GM23338 (cell line): ENCODE data around the gene C17orf100. TPM values are rescaled to one million over a fixed set of nuclear protein-coding genes. Genes with fewer than 3 reads are reported as not detected.

Experiments
- ATAC-seq: fragments of 200-7000 bp; cut with Tn5 transposase; 3 replicates; pipeline ENCODE4 v1.9.1; 2020
- DNase-seq: peaks from one replicate; pipeline ENCODE4 v3.0.0-alpha.2; 2015; ENCODE audit warnings: low spot score
- H2AFZ ChIP-seq: fragments of 200-600 bp; sonication (generic); 2 replicates; pipeline ENCODE4 v1.8.0; 2016; ENCODE audit warnings: antibody characterized with exemption, mild to moderate bottlenecking, moderate library complexity
- H3F3A ChIP-seq: fragments of 200-600 bp; sonication (generic); replicated peaks from 2 replicates; pipeline ENCODE4 v1.8.0; 2017; ENCODE audit warnings: antibody characterized with exemption, mixed run types, low read depth
- H3K27ac ChIP-seq: fragments of 200-600 bp; sonication (generic); 2 replicates; pipeline ENCODE4 v1.6.1; 2016; ENCODE audit warnings: low read depth
- H3K27me3 ChIP-seq: fragments of 200-600 bp; sonication (generic); 2 replicates; pipeline ENCODE4 v1.8.0; 2016; ENCODE audit warnings: mild to moderate bottlenecking, mixed run types, moderate library complexity; ENCODE audit not compliant: insufficient read depth
- H3K36me3 ChIP-seq: fragments of 200-600 bp; sonication (generic); 2 replicates; pipeline ENCODE4 v1.8.0; 2016; ENCODE audit warnings: mild to moderate bottlenecking; ENCODE audit not compliant: insufficient read depth
- H3K4me1 ChIP-seq: fragments of 200-600 bp; sonication (generic); 2 replicates; pipeline ENCODE4 v1.8.0; 2016; ENCODE audit warnings: mild to moderate bottlenecking, moderate library complexity; ENCODE audit not compliant: insufficient read depth
- H3K4me2 ChIP-seq: fragments of 200-600 bp; sonication (generic); 2 replicates; pipeline ENCODE4 v1.7.1; 2017; ENCODE audit warnings: mixed run types
- H3K4me3 ChIP-seq: fragments of 200-600 bp; sonication (generic); 2 replicates; pipeline ENCODE4 v1.6.1; 2016; ENCODE audit warnings: mixed run types
- H3K79me2 ChIP-seq: fragments of 200-600 bp; sonication (generic); replicated peaks from 2 replicates; pipeline ENCODE4 v1.8.0; 2017; ENCODE audit warnings: mild to moderate bottlenecking; ENCODE audit not compliant: insufficient read depth
- H3K9me2 ChIP-seq: fragments of 200-600 bp; sonication (generic); 2 replicates; pipeline ENCODE4 v1.8.0; 2017; ENCODE audit not compliant: insufficient read depth
- H4K20me1 ChIP-seq: fragments of 200-600 bp; sonication (generic); replicated peaks from 2 replicates; pipeline ENCODE4 v1.8.0; 2017; ENCODE audit warnings: mild to moderate bottlenecking; ENCODE audit not compliant: insufficient read depth
- H3K27ac Mint-ChIP-seq: 2 replicates; pipeline ENCODE4 v1.8.0; 2020; ENCODE audit warnings: inconsistent platforms, mild to moderate bottlenecking, moderate library complexity, mixed read lengths
- H3K27me3 Mint-ChIP-seq: 3 replicates; pipeline ENCODE4 v1.8.0; 2022; ENCODE audit warnings: low read depth, mild to moderate bottlenecking, moderate library complexity, mixed read lengths, inconsistent platforms; ENCODE audit not compliant: insufficient read depth, poor library complexity
- H3K36me3 Mint-ChIP-seq: 3 replicates; pipeline ENCODE4 v1.8.0; 2021; ENCODE audit warnings: low read depth, mild to moderate bottlenecking, inconsistent platforms, moderate library complexity, mixed read lengths
- H3K4me1 Mint-ChIP-seq: 3 replicates; pipeline ENCODE4 v1.8.0; 2020; ENCODE audit warnings: mild to moderate bottlenecking, inconsistent platforms, mixed read lengths
- H3K4me3 Mint-ChIP-seq: 3 replicates; pipeline ENCODE4 v1.8.0; 2021; ENCODE audit warnings: moderate library complexity, mild to moderate bottlenecking, inconsistent platforms, mixed read lengths
- H3K9me3 Mint-ChIP-seq: 3 replicates; pipeline ENCODE4 v1.8.0; 2020; ENCODE audit warnings: moderate library complexity, mild to moderate bottlenecking, inconsistent platforms, mixed read lengths
- CREB1 ChIP-seq: fragments of 250-450 bp; sonication (Bioruptor Pico); IDR thresholded peaks from 2 replicates; pipeline ENCODE4 v1.5.0; 2020; ENCODE audit warnings: low read depth, mild to moderate bottlenecking, moderate library complexity
- EZH2 ChIP-seq: fragments of 200-600 bp; sonication (generic); IDR thresholded peaks from one replicate; pipeline ENCODE4 v1.8.0; 2017; ENCODE audit warnings: antibody characterized with exemption, mild to moderate bottlenecking, low read depth; ENCODE audit not compliant: unreplicated experiment
- EZH2phosphoT487 ChIP-seq: fragments of 200-600 bp; sonication (generic); IDR thresholded peaks from one replicate; pipeline ENCODE4 v1.8.1; 2018; ENCODE audit warnings: antibody characterized with exemption; ENCODE audit not compliant: unreplicated experiment
- NANOG ChIP-seq: IDR thresholded peaks from 2 replicates; pipeline ENCODE4 v1.6.1; 2016; ENCODE audit warnings: antibody characterized with exemption, borderline replicate concordance
- ZNF114 ChIP-seq: fragments of 250-450 bp; sonication (Bioruptor Pico); IDR thresholded peaks from 2 replicates; pipeline ENCODE4 v1.5.0; 2020; ENCODE audit warnings: mild to moderate bottlenecking, moderate library complexity
- ZNF331 ChIP-seq: fragments of 250-450 bp; sonication (Bioruptor Pico); IDR thresholded peaks from 2 replicates; pipeline ENCODE4 v1.5.0; 2020; ENCODE audit warnings: low read depth, mild to moderate bottlenecking, moderate library complexity
- polyA plus RNA-seq: library from polyadenylated mRNA; unstranded; fragments of >200 nt; fragmentation: Nextera tagmentation; extraction: Ambion mirVana; gene quantifications from 2 replicates; pipeline ENCODE4 v1.2.1, GENCODE V29; 2016
- total RNA-seq: library from RNA; depleted of rRNA; stranded (reverse); fragments of >200 nt; shearing (Covaris generic); gene quantifications from 2 replicates; pipeline ENCODE4 v1.2.3, GENCODE V29; 2014
- TF ChIP-seq, protein P1 (sequence below): fragments of 250-450 bp; sonication (Bioruptor Pico); IDR thresholded peaks from 2 replicates; pipeline ENCODE4 v1.5.0; 2020; ENCODE audit warnings: mild to moderate bottlenecking, moderate library complexity
- TF ChIP-seq, protein P2 (sequence below): IDR thresholded peaks from 2 replicates; pipeline ENCODE4 v1.6.1; 2016; ENCODE audit warnings: antibody characterized with exemption
- TF ChIP-seq, protein P3 (sequence below), 2 experiments: fragments of 200-600 bp in 1 of 2; sonication (generic) in 1 of 2; conservative IDR thresholded peaks; 2 replicates each; pipeline versions ENCODE4 v1.5.1 to v1.6.1; 2016 to 2017; ENCODE audit warnings: antibody characterized with exemption in 2 of 2, low read depth in 2 of 2, mild to moderate bottlenecking in 2 of 2, moderate library complexity in 1 of 2
- TF ChIP-seq, protein P4 (sequence below): IDR thresholded peaks from one replicate; pipeline ENCODE4 v1.6.1; 2018; ENCODE audit warnings: antibody characterized with exemption; ENCODE audit not compliant: unreplicated experiment

C17orf100 gene
- total and polyA plus RNA-seq, 2 experiments from 2014 or later = 2.7 to 3.9 TPM

DNA sequence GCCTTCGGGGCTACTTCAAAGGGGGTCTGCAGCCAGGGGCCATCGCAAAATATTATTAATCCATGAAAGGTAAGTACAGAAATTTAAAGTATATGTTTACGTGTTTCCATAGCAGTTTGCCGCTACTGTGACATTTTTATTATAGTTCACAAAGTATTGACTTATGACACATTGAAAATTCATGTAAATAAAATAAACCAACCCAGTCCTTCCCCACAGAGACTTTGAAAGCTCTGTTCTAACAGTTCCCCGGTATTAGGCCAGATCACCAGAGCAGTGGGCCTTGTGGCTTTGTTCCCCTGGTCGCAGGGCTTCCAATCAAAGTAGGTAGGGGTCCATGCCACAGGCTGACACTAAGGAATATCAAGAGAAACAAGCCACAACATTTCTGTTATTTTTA, 24.9 kb upstream of the C17orf100 start:
- H2AFZ ChIP-seq = no peak overlapping the region
- no peaks in the 10 kb centered on the region for H3K4me1 ChIP-seq
- TF ChIP-seq, protein P1, sequence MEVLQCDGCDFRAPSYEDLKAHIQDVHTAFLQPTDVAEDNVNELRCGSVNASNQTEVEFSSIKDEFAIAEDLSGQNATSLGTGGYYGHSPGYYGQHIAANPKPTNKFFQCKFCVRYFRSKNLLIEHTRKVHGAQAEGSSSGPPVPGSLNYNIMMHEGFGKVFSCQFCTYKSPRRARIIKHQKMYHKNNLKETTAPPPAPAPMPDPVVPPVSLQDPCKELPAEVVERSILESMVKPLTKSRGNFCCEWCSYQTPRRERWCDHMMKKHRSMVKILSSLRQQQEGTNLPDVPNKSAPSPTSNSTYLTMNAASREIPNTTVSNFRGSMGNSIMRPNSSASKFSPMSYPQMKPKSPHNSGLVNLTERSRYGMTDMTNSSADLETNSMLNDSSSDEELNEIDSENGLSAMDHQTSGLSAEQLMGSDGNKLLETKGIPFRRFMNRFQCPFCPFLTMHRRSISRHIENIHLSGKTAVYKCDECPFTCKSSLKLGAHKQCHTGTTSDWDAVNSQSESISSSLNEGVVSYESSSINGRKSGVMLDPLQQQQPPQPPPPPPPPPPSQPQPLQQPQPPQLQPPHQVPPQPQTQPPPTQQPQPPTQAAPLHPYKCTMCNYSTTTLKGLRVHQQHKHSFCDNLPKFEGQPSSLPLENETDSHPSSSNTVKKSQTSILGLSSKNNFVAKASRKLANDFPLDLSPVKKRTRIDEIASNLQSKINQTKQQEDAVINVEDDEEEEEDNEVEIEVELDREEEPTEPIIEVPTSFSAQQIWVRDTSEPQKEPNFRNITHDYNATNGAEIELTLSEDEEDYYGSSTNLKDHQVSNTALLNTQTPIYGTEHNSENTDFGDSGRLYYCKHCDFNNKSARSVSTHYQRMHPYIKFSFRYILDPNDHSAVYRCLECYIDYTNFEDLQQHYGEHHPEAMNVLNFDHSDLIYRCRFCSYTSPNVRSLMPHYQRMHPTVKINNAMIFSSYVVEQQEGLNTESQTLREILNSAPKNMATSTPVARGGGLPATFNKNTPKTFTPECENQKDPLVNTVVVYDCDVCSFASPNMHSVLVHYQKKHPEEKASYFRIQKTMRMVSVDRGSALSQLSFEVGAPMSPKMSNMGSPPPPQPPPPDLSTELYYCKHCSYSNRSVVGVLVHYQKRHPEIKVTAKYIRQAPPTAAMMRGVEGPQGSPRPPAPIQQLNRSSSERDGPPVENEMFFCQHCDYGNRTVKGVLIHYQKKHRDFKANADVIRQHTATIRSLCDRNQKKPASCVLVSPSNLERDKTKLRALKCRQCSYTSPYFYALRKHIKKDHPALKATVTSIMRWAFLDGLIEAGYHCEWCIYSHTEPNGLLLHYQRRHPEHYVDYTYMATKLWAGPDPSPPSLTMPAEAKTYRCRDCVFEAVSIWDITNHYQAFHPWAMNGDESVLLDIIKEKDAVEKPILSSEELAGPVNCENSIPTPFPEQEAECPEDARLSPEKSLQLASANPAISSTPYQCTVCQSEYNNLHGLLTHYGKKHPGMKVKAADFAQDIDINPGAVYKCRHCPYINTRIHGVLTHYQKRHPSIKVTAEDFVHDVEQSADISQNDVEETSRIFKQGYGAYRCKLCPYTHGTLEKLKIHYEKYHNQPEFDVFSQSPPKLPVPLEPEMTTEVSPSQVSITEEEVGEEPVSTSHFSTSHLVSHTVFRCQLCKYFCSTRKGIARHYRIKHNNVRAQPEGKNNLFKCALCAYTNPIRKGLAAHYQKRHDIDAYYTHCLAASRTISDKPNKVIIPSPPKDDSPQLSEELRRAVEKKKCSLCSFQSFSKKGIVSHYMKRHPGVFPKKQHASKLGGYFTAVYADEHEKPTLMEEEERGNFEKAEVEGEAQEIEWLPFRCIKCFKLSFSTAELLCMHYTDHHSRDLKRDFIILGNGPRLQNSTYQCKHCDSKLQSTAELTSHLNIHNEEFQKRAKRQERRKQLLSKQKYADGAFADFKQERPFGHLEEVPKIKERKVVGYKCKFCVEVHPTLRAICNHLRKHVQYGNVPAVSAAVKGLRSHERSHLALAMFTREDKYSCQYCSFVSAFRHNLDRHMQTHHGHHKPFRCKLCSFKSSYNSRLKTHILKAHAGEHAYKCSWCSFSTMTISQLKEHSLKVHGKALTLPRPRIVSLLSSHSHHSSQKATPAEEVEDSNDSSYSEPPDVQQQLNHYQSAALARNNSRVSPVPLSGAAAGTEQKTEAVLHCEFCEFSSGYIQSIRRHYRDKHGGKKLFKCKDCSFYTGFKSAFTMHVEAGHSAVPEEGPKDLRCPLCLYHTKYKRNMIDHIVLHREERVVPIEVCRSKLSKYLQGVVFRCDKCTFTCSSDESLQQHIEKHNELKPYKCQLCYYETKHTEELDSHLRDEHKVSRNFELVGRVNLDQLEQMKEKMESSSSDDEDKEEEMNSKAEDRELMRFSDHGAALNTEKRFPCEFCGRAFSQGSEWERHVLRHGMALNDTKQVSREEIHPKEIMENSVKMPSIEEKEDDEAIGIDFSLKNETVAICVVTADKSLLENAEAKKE (CRISPR knock-in tag) = no peak
- no peak for TF ChIP-seq EZH2phosphoT487
- TF ChIP-seq, protein P2, sequence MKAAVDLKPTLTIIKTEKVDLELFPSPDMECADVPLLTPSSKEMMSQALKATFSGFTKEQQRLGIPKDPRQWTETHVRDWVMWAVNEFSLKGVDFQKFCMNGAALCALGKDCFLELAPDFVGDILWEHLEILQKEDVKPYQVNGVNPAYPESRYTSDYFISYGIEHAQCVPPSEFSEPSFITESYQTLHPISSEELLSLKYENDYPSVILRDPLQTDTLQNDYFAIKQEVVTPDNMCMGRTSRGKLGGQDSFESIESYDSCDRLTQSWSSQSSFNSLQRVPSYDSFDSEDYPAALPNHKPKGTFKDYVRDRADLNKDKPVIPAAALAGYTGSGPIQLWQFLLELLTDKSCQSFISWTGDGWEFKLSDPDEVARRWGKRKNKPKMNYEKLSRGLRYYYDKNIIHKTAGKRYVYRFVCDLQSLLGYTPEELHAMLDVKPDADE = no peak
- no peak for TF ChIP-seq NANOG
- TF ChIP-seq, protein P3, sequence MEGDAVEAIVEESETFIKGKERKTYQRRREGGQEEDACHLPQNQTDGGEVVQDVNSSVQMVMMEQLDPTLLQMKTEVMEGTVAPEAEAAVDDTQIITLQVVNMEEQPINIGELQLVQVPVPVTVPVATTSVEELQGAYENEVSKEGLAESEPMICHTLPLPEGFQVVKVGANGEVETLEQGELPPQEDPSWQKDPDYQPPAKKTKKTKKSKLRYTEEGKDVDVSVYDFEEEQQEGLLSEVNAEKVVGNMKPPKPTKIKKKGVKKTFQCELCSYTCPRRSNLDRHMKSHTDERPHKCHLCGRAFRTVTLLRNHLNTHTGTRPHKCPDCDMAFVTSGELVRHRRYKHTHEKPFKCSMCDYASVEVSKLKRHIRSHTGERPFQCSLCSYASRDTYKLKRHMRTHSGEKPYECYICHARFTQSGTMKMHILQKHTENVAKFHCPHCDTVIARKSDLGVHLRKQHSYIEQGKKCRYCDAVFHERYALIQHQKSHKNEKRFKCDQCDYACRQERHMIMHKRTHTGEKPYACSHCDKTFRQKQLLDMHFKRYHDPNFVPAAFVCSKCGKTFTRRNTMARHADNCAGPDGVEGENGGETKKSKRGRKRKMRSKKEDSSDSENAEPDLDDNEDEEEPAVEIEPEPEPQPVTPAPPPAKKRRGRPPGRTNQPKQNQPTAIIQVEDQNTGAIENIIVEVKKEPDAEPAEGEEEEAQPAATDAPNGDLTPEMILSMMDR (conservative IDR thresholded peaks at IDR 0.05; ENCODE audit: low read depth in 2 of 2) = no peak
- no peak for TF ChIP-seq ZNF114
- TF ChIP-seq, protein P4, sequence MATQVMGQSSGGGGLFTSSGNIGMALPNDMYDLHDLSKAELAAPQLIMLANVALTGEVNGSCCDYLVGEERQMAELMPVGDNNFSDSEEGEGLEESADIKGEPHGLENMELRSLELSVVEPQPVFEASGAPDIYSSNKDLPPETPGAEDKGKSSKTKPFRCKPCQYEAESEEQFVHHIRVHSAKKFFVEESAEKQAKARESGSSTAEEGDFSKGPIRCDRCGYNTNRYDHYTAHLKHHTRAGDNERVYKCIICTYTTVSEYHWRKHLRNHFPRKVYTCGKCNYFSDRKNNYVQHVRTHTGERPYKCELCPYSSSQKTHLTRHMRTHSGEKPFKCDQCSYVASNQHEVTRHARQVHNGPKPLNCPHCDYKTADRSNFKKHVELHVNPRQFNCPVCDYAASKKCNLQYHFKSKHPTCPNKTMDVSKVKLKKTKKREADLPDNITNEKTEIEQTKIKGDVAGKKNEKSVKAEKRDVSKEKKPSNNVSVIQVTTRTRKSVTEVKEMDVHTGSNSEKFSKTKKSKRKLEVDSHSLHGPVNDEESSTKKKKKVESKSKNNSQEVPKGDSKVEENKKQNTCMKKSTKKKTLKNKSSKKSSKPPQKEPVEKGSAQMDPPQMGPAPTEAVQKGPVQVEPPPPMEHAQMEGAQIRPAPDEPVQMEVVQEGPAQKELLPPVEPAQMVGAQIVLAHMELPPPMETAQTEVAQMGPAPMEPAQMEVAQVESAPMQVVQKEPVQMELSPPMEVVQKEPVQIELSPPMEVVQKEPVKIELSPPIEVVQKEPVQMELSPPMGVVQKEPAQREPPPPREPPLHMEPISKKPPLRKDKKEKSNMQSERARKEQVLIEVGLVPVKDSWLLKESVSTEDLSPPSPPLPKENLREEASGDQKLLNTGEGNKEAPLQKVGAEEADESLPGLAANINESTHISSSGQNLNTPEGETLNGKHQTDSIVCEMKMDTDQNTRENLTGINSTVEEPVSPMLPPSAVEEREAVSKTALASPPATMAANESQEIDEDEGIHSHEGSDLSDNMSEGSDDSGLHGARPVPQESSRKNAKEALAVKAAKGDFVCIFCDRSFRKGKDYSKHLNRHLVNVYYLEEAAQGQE = no peak
- TF ChIP-seq CREB1 (CRISPR knock-in tag) = no peak
- TF ChIP-seq ZNF331 (CRISPR knock-in tag) = no peak
- no peak for TF ChIP-seq EZH2
- DNase-seq (no peak), ATAC-seq (no peak)
- Mint-ChIP-seq H3K27ac (no peak overlapping the region), H3K36me3 (peaks cover 33% of the 10 kb centered on the region; the same call in 2 of the 3 replicates), H3K4me1 (no peaks in the 10 kb centered on the region), H3K4me3 (no peak overlapping the region), H3K9me3 (no peaks in the 10 kb centered on the region), H3K27me3 (no peaks in the 10 kb centered on the region)
- H3K9me2 ChIP-seq = no peaks in the 10 kb centered on the region
- no peaks in the 10 kb centered on the region for H3F3A ChIP-seq
- no peak overlapping the region for H3K4me3 ChIP-seq
- H3K4me2 ChIP-seq = no peak overlapping the region
- no peaks in the 10 kb centered on the region for H3K79me2 ChIP-seq
- peaks cover 30% of the 10 kb centered on the region for H4K20me1 ChIP-seq
- peaks cover 33% of the 10 kb centered on the region for H3K36me3 ChIP-seq
- no peaks in the 10 kb centered on the region for H3K27me3 ChIP-seq
- H3K27ac ChIP-seq = no peak overlapping the region
